Thyroid gland (tissue), 4 donors: ENCODE data around the gene PEX14. TPM values are rescaled to one million over a fixed set of nuclear protein-coding genes. Genes with fewer than 3 reads are reported as not detected.

Experiments
- DNase-seq, 2 donors: peaks; one replicate each; pipeline ENCODE4 v3.0.0-alpha.2; 2019
- H3K27ac ChIP-seq, 3 donors: fragments of 200-600 bp; sonication (generic); 1 replicate in 2 of 3; 2 replicates in 1 of 3; pipeline ENCODE4 v1.5.1; 2016 to 2019; ENCODE audit warnings: mild to moderate bottlenecking in 1 of 3, moderate library complexity in 1 of 3
- H3K27me3 ChIP-seq: fragments of 200-600 bp; sonication (generic); one replicate; pipeline ENCODE4 v1.5.1; 2019
- H3K36me3 ChIP-seq, 2 donors: fragments of 200-600 bp; sonication (generic); one replicate each; pipeline ENCODE4 v1.5.1; 2016 to 2019
- H3K4me1 ChIP-seq, 2 donors: fragments of 200-600 bp; sonication (generic); one replicate each; pipeline ENCODE4 v1.5.1; 2017 to 2019
- H3K4me3 ChIP-seq, 3 donors: fragments of 200-600 bp; sonication (generic); replicated peaks in 1 of 3; 1 replicate in 2 of 3; 2 replicates in 1 of 3; pipeline ENCODE4 v1.5.1; 2016; ENCODE audit warnings: mild to moderate bottlenecking in 1 of 3
- H3K9me3 ChIP-seq: fragments of 200-600 bp; sonication (generic); one replicate; pipeline ENCODE4 v1.5.1; 2017
- CTCF ChIP-seq, 6 experiments: fragments of 200-600 bp in 3 of 6; fragments of 450-650 bp in 3 of 6; sonication (generic) in 3 of 6; IDR thresholded peaks; one replicate each; pipeline ENCODE4 v1.5.1; 2016 to 2019; ENCODE audit warnings: antibody characterized with exemption in 6 of 6, mild to moderate bottlenecking in 2 of 6, inconsistent platforms in 1 of 6, moderate library complexity in 1 of 6
- POLR2A ChIP-seq, 2 donors: fragments of 450-650 bp; IDR thresholded peaks; one replicate each; pipeline ENCODE4 v1.6.1; 2017; ENCODE audit warnings: antibody characterized with exemption in 2 of 2, mild to moderate bottlenecking in 2 of 2, moderate library complexity in 1 of 2
- WGBS, 2 donors: methylation state at CpG; one replicate each; pipeline ENCODE4 v1.1.5; 2017; 5-methylcytosine and 5-hydroxymethylcytosine counted together
- intact Hi-C: fragments of 100-400 bp; cut with DNase I; formaldehyde crosslinking; loops from one replicate; pipeline ENCODE4 v1.15.1; 2023
- total RNA-seq, 4 donors: library from RNA; depleted of rRNA; stranded (reverse); fragments of >200 nt; gene quantifications; one replicate each; pipeline ENCODE4 v1.2.3, GENCODE V29; 2016

PEX14 gene
- total RNA-seq, 4 donors from 2014 or later, result 14.0 to 28.4 (median 20.7) TPM

- H3K36me3 ChIP-seq, result no peaks in the 10 kb centered on the region
- WGBS, 2 donors, result 80 to 82% methylated on average over 2 of the region's 2 CpGs
- peak overlapping the region; percentile 59 to 73 (median 64) for H3K27ac ChIP-seq
- H3K9me3 ChIP-seq, result no peaks in the 10 kb centered on the region
- H3K4me1 ChIP-seq, result peaks cover 63 to 65% of the 10 kb centered on the region in 2 donors
- DNase-seq, result no peak
- TF ChIP-seq CTCF (IDR thresholded peaks at IDR 0.05), result no peak
- no peak for TF ChIP-seq POLR2A (IDR thresholded peaks at IDR 0.05)
- H3K4me3 ChIP-seq, result no peak overlapping the region
- no peaks in the 10 kb centered on the region for H3K27me3 ChIP-seq
- intact Hi-C loops, result no loop called here
These were observed 42.9 kb downstream of the PEX14 start for GRCh38 chr1:10517677-10517982.

- Histone ChIP-seq H3K4me3 (no peak overlapping the region), H3K36me3 (no peaks in the 10 kb centered on the region), H3K27me3 (no peaks in the 10 kb centered on the region), H3K4me1 (peaks cover 67 to 72% of the 10 kb centered on the region in 2 donors), H3K27ac (peak overlapping the region; percentile 59 to 73 (median 64)), H3K9me3 (no peaks in the 10 kb centered on the region)
- intact Hi-C loops, result no loop called here
- peak in 4 of 6 experiments; percentile 1 to 46 (median 26) for TF ChIP-seq CTCF (IDR thresholded peaks at IDR 0.05)
- peak in 1 of 2 donors; percentile 75 for TF ChIP-seq POLR2A (IDR thresholded peaks at IDR 0.05)
- 30% methylated on average over 7 of the region's 7 CpGs for WGBS, 2 donors
- DNase-seq, result peak; percentile 86 to 89
These were observed 44.3 kb downstream of the PEX14 start for GRCh38 chr1:10519016-10519417.

GRCh38 chr1:10520497-10520896 lies 45.7 kb downstream of the PEX14 start:
- no peak for TF ChIP-seq CTCF (IDR thresholded peaks at IDR 0.05)
- no peak for TF ChIP-seq POLR2A (IDR thresholded peaks at IDR 0.05)
- no peaks in the 10 kb centered on the region for H3K9me3 ChIP-seq
- H3K4me3 ChIP-seq, result no peak overlapping the region
- intact Hi-C loops, result no loop called here
- no peaks in the 10 kb centered on the region for H3K36me3 ChIP-seq
- peak overlapping the region in 2 of 3 donors; percentile 19 to 59 for H3K27ac ChIP-seq
- 96 to 97% methylated on average over 6 of the region's 6 CpGs for WGBS, 2 donors
- no peaks in the 10 kb centered on the region for H3K27me3 ChIP-seq
- peaks cover 54 to 57% of the 10 kb centered on the region in 2 donors for H3K4me1 ChIP-seq
- no peak for DNase-seq

GRCh38 chr1:10520952-10521351 lies 46.2 kb downstream of the PEX14 start:
- WGBS, 2 donors, result 77 to 97% methylated on average over 1 of the region's 1 CpG
- H3K36me3 ChIP-seq, result no peaks in the 10 kb centered on the region
- peaks cover 49 to 52% of the 10 kb centered on the region in 2 donors for H3K4me1 ChIP-seq
- intact Hi-C loops, result no loop called here
- H3K9me3 ChIP-seq, result no peaks in the 10 kb centered on the region
- H3K27ac ChIP-seq, result peak overlapping the region in 1 of 3 donors; percentile 31
- H3K27me3 ChIP-seq, result no peaks in the 10 kb centered on the region
- TF ChIP-seq POLR2A (IDR thresholded peaks at IDR 0.05), result no peak
- no peak for TF ChIP-seq CTCF (IDR thresholded peaks at IDR 0.05)
- no peak for DNase-seq
- H3K4me3 ChIP-seq, result no peak overlapping the region

GRCh38 chr1:10521537-10522157 lies 46.9 kb downstream of the PEX14 start:
- peaks cover 42 to 46% of the 10 kb centered on the region in 2 donors for H3K4me1 ChIP-seq
- peak overlapping the region in 1 of 3 donors; percentile 31 for H3K27ac ChIP-seq
- no peak overlapping the region for H3K4me3 ChIP-seq
- H3K27me3 ChIP-seq, result no peaks in the 10 kb centered on the region
- intact Hi-C loops, result no loop called here
- no peaks in the 10 kb centered on the region for H3K36me3 ChIP-seq
- no peaks in the 10 kb centered on the region for H3K9me3 ChIP-seq
- 88 to 92% methylated on average over 8 of the region's 8 CpGs for WGBS, 2 donors
- TF ChIP-seq POLR2A (IDR thresholded peaks at IDR 0.05), result no peak
- no peak for TF ChIP-seq CTCF (IDR thresholded peaks at IDR 0.05)
- no peak for DNase-seq
